NCI-H2227 (cell line): ENCODE results near the gene PRTG.
"Not testable (repeated sequence)": the region's sequence is repeated elsewhere in the genome, so short reads cannot be mapped to it uniquely, and the experiment has no call there.

Experiments used
- DNase-seq: peaks from one replicate; lab custom pipeline; 2025; ENCODE audit not compliant: unreplicated experiment; lab: John Stamatoyannopoulos, UW

The PRTG gene

DNA sequence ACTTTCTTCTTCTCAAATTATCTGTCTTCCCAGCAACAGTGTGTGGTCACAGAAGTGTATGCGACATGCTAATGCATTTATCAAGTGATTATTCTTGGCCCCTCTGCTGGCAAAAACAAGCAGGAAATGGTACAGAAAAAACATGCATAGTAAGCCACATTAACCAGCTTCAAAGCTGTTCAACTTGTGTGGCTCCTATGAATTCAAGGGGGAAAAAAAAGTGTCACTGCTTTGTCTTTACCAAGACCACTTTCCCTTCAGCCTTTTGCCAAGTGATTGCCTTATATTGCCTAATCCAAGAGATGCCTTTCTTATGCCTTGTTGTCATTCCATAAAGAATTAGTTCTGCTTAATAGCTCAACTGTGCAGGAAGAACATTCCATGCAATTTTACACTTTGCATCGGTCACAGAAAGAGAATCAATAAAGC is 39.1 kb downstream of the PRTG start:
- DNase-seq, result no peak

- DNase-seq, result no peak
Measured at GRCh38 chr15:55700876-55701275, 42.1 kb downstream of the PRTG start.

GRCh38 chr15:55698653-55699052 is 44.3 kb downstream of the PRTG start:
- DNase-seq, result no peak

DNA sequence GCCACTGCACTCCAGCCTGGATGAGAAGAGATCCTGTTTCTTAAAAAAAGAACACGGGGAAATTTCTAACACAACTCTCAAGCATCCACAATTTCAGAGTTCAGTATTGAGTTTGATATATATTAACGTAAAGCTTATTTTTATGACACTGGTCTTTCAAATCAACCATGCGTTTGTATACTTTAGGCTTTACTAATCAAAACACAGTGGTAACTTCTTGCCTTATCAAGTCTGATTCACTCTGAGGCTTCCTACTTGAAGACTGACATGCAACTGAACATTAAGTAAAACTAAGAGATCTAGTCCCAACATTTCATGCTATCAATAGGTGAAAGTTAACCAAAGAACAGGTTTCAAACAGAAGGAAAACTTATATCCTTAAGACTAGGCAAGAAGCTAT is 46.7 kb downstream of the PRTG start:
- no peak for DNase-seq

DNA sequence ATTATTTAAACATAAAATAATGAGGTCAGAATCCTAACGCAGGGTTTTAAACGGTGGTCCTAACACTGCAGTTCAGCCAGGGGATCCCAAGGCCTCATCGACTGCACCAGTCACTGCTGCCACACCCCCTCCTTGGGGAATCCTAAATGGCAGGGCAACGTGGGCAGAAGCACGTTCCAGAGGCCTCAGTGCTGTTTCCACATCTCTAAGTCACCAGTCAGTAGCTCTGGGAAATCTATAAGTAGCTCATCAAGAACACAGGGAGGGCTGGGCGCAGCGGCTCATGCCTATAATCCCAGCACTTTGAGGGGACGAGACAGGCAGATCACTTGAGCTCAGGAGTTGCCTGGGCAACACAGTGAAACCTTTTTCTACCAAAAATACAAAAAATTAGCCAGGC is 47.5 kb downstream of the PRTG start:
- DNase-seq, result peak; percentile 14

DNA sequence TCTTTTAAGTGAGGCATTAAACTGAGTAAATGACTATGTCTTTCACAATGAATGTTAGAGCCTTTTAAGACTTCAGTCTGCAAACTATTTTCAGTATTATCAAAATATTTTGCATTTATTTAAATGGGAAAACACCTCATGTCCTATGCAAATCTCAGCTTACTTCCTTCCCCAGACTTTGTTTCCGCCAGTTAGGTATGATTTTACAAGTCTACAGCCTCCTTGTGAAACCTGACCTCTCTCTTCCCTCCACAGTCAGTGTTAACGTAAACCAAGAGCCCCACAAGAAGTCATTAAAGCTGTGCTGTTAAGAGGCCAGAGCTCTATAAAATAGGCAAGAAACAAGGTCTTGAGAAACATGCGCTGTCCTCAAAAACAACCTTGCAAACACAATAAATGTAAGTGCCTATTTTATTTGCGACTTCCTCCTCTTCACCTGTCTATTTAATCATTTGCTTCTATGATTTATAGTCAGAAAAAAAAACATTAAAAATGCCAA is 48.3 kb downstream of the PRTG start:
- DNase-seq, result peak; percentile 5

- DNase-seq, result not testable (repeated sequence)
Measured at GRCh38 chr15:55693116-55693515, 49.8 kb downstream of the PRTG start.

GRCh38 chr15:55687792-55688191 is 55.2 kb downstream of the PRTG start:
- DNase-seq, result no peak

DNA sequence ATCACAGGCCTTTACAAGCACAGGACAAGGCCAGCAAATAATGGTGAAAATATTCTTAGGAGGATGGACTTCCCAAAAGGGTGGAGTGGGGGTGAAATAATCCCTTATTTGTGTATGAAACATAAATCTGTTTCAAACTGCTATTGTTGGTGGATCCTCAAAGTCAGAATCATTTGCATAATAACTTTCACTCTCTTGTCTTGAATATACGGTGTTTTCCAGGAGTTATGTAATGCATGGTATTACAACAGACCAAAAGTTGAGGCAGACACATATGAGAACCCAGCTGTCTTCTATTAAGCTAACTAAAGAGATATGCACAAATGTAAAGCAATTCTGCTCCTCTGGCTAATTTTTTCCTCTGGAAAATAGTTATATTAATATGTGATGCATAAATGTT is 57.7 kb downstream of the PRTG start:
- DNase-seq, result no peak

- DNase-seq, result no peak
Measured at GRCh38 chr15:55683376-55683775, 59.6 kb downstream of the PRTG start.

DNA sequence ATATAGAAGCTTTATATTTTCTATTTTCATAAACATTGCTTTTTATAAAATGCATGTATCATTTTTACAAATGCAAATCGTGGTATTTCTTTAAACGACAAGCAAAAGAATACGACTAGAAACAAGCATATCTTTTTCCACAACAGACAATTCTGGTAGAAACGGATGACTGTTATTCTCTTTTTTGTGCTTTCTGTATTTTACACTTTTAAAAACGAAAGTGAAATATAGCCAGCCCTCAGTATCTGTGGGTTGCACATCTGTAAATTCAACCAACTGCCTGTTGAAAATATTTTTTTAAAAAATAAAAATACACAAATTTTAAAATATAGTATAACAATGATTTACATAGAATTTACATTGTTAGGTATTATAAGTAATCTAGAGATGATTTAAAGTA is 61.3 kb downstream of the PRTG start:
- no peak for DNase-seq

GRCh38 chr15:55676507-55676906 is 66.4 kb downstream of the PRTG start:
- DNase-seq, result no peak

DNA sequence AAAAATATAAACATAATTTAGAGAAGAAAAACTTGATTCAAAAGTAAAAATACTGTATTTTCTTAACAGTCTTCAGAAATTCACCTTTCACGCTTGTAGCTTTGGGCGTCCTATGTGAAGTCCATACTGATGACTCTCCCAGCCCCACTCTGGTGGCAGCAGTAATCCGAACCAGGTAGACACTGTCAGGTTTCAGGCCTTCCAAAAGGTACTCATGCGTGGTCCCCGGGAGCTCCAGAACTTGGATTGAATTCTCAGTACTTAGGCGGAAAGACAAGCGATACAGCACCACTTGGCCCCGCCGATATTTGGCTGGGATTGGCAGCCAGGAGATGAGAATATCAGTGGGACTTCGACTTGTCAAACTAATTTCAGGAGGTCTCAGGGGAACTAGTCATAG is 69.7 kb downstream of the PRTG start:
- no peak for DNase-seq

GRCh38 chr15:55669270-55669669 is 73.7 kb downstream of the PRTG start:
- no peak for DNase-seq

- no peak for DNase-seq
Measured at GRCh38 chr15:55665605-55666227, 77.2 kb downstream of the PRTG start.

DNA sequence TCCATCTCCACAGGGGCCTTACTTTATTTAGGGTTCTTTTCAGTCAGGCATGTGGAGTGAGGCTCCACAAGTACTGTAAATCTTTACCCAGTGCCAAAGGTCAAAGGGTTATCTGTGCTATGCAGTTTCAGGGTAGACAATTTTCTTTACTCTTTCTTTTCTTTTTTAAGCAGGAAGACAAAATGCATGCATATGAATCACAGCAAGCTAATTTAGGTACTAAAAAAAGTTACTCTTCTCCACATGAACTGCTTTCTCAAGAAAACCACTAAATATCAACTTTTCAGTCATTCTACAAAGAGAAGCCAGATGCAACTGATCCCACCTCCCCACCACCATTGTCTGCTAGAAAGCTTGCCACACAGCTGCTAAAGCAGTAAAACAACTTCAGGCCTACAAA is 81.5 kb downstream of the PRTG start:
- peak; percentile 3 for DNase-seq

GRCh38 chr15:55660153-55660552 is 82.8 kb downstream of the PRTG start:
- DNase-seq, result peak; percentile 21

- no peak for DNase-seq
Measured at GRCh38 chr15:55659481-55659880, 83.5 kb downstream of the PRTG start.

GRCh38 chr15:55658886-55659285 is 84.1 kb downstream of the PRTG start:
- DNase-seq, result no peak

GRCh38 chr15:55654561-55655031 is 88.4 kb downstream of the PRTG start:
- DNase-seq, result no peak

- DNase-seq, result no peak
Measured at GRCh38 chr15:55652909-55653495, 90.0 kb downstream of the PRTG start.

- no peak for DNase-seq
Measured at GRCh38 chr15:55652359-55652758, 90.6 kb downstream of the PRTG start.

DNA sequence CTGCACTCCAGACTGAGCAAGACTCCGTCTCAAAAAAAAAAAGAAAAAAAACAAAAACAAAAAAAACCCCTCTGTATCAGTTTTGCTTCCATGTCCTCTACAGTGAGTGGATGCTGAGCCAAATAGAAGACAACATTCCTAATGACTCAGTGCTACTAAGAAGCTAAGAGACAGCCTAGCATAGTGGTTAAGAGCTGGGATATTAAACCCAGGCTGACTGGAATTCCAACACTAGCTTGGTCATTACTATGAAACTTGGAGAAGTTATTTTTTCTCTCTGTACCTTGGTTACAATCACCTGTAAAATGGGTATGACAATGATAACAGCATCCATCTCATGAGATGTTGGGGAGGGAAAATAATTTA is 93.9 kb downstream of the PRTG start:
- no peak for DNase-seq
